ENCODE data around the gene SLC6A12.
A peak's percentile ranks its signal among the peaks of the same experiment; 100 is the strongest.

SLC6A12 gene

GRCh38 chr12:163406-163986 is 50.5 kb downstream of the SLC6A12 start:
- no peak for DNase-seq (ENCODE audit: low read depth in 2 of 2)

- no peak for DNase-seq (ENCODE audit: low read depth in 2 of 2)
Observed at GRCh38 chr12:162467-163307, 51.3 kb downstream of the SLC6A12 start.

- no peak for DNase-seq (ENCODE audit: low read depth in 2 of 2)
Observed at GRCh38 chr12:161823-162222, 52.1 kb downstream of the SLC6A12 start.

- no peak for DNase-seq (ENCODE audit: low read depth in 2 of 2)
Observed at GRCh38 chr12:160858-161257, 53.1 kb downstream of the SLC6A12 start.

GRCh38 chr12:159156-159782 is 54.7 kb downstream of the SLC6A12 start:
- DNase-seq (ENCODE audit: low read depth in 2 of 2), result no peak

- no peak for DNase-seq (ENCODE audit: low read depth in 2 of 2)
Observed at GRCh38 chr12:157644-158043, 56.3 kb downstream of the SLC6A12 start.

- DNase-seq (ENCODE audit: low read depth in 2 of 2), result no peak
Observed at GRCh38 chr12:156945-157344, 57.0 kb downstream of the SLC6A12 start.

GRCh38 chr12:155646-156045 is 58.3 kb downstream of the SLC6A12 start:
- DNase-seq (ENCODE audit: low read depth in 2 of 2), result no peak

- no peak for DNase-seq (ENCODE audit: low read depth in 2 of 2)
Observed at GRCh38 chr12:155006-155405, 59.0 kb downstream of the SLC6A12 start.

GRCh38 chr12:154058-154457 is 59.9 kb downstream of the SLC6A12 start:
- no peak for DNase-seq (ENCODE audit: low read depth in 2 of 2)

GRCh38 chr12:153080-153746 is 60.7 kb downstream of the SLC6A12 start:
- peak in 1 of 2 donors; percentile 19 for DNase-seq (ENCODE audit: low read depth in 2 of 2)

- no peak for DNase-seq (ENCODE audit: low read depth in 2 of 2)
Observed at GRCh38 chr12:152440-152839, 61.5 kb downstream of the SLC6A12 start.

- DNase-seq (ENCODE audit: low read depth in 2 of 2), result no peak
Observed at GRCh38 chr12:151579-151978, 62.4 kb downstream of the SLC6A12 start.

- DNase-seq (ENCODE audit: low read depth in 2 of 2), result no peak
Observed at GRCh38 chr12:148676-149416, 65.1 kb downstream of the SLC6A12 start.

GRCh38 chr12:147242-147641 is 66.7 kb downstream of the SLC6A12 start:
- no peak for DNase-seq (ENCODE audit: low read depth in 2 of 2)

- DNase-seq (ENCODE audit: low read depth in 2 of 2), result no peak
Observed at GRCh38 chr12:145369-145960, 68.5 kb downstream of the SLC6A12 start.

- no peak for DNase-seq (ENCODE audit: low read depth in 2 of 2)
Observed at GRCh38 chr12:144650-145284, 69.2 kb downstream of the SLC6A12 start.

- DNase-seq (ENCODE audit: low read depth in 2 of 2), result no peak
Observed at GRCh38 chr12:143964-144649, 69.8 kb downstream of the SLC6A12 start.

GRCh38 chr12:140162-140561 is 73.8 kb downstream of the SLC6A12 start:
- DNase-seq (ENCODE audit: low read depth in 2 of 2), result no peak
